HepG2 (cell line): ENCODE data around the gene IP6K1. TPM values are rescaled to one million over a fixed set of nuclear protein-coding genes. Genes with fewer than 3 reads are reported as not detected.

Source experiments
- BRD4 ChIP-seq: sonication (generic); formaldehyde crosslinking; IDR thresholded peaks from 2 replicates; pipeline ENCODE4 v1.4.0; 2020; ENCODE audit warnings: missing genetic modification reagents
- CBX5 ChIP-seq: sonication (generic); formaldehyde crosslinking; IDR thresholded peaks from 2 replicates; pipeline ENCODE4 v1.4.0; 2020; ENCODE audit warnings: missing genetic modification reagents, borderline replicate concordance
- DZIP1 ChIP-seq: sonication (generic); formaldehyde crosslinking; IDR thresholded peaks from 2 replicates; pipeline ENCODE4 v1.5.0; 2020; ENCODE audit warnings: mild to moderate bottlenecking, missing genetic modification reagents
- KIAA2018 ChIP-seq: sonication (generic); formaldehyde crosslinking; IDR thresholded peaks from 2 replicates; pipeline ENCODE4 v1.5.0; 2020; ENCODE audit warnings: mild to moderate bottlenecking, missing genetic modification reagents, borderline replicate concordance
- KLF6 ChIP-seq: IDR thresholded peaks from 2 replicates; pipeline ENCODE4 v1.8.0; 2016; ENCODE audit warnings: missing biosample characterization, missing genetic modification reagents
- MTA1 ChIP-seq: sonication (generic); formaldehyde crosslinking; IDR thresholded peaks from 2 replicates; pipeline ENCODE4 v1.4.0; 2020; ENCODE audit warnings: missing genetic modification reagents, mild to moderate bottlenecking, borderline replicate concordance
- polyA plus RNA-seq, 8 experiments: library from polyadenylated mRNA; depleted of rRNA in 3 of 8; stranded (reverse) in 7 of 8; unstranded in 1 of 8; fragments of >200 nt; fragmentation: Illumina TruSeq in 4 of 8; extraction: Trizol in 4 of 8; gene quantifications; 2 replicates each; pipeline versions ENCODE4 v1.2.1 to v1.2.3, GENCODE V29; 2011 to 2016; ENCODE audit warnings: low read depth in 4 of 8, missing spikeins in 1 of 8, mixed read lengths in 1 of 8; ENCODE audit not compliant: insufficient read depth in 1 of 8
- total RNA-seq, 5 experiments: library from RNA; depleted of rRNA; stranded (reverse); fragments of >200 nt; fragmentation: Illumina TruSeq; extraction: Trizol; gene quantifications; 2 replicates each; pipeline ENCODE4 v1.2.3, GENCODE V29; 2016; ENCODE audit warnings: low read depth in 1 of 5
- TF ChIP-seq, protein P1 (sequence below): sonication (generic); formaldehyde crosslinking; IDR thresholded peaks from 2 replicates; pipeline ENCODE4 v1.4.0; 2020; ENCODE audit warnings: missing genetic modification reagents, mild to moderate bottlenecking, borderline replicate concordance
- TF ChIP-seq, protein P2 (sequence below): sonication (generic); formaldehyde crosslinking; IDR thresholded peaks from 2 replicates; pipeline ENCODE4 v1.4.0; 2020; ENCODE audit warnings: missing genetic modification reagents, borderline replicate concordance
- TF ChIP-seq, protein P3 (sequence below): fragments of 450-650 bp; IDR thresholded peaks from 2 replicates; pipeline ENCODE4 v1.6.1; 2016

IP6K1 gene
- total and polyA plus RNA-seq, 2 of the 13 experiments (the other 11 are each of a cell fraction or from before 2014, with no cell fraction given) = 17.7 to 29.7 TPM

DNA sequence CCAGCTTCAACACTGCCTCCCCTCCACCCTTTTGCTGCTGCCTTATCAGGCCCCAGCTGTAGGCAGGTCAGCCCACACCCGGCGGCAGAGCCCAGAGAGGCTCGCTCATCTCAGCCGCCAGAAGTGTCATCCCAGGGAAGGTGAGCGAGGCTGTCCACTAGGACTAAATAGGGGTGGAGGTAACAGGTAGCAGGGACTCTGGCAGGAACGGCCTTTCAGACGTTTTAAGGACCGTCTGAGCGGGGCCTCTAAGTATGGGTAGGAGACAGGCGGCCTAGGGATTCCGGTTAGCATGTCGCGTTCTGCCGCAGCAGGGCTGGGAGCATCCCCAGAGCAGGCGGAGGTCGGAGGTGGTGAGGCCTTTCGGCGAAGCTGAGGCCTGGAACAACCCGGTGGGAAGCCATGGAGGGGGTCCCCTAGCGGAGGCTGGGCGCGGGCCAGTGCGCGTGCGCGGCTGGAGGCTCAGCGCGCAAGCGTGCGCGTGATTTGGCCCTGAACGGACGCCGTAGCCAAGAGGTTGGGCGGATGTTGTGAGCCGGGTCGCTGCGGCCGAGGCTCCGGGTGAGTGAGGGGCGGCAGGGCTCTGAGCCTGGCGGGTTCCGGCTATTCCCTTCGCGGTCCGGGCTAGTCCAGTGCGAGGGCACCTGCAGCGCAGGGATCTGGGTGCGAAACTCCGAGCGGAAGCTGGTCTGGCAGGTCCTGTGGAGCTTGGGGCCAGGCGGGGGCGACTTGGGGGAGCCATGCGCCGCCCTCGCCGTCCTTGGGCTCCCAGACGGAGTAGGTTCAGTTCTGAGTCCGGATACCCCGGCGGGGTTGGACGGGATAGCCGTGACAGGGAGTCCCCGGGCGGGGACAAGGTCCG, 97.1 kb downstream of the IP6K1 start, which contains the start of the genes MST1 and RNF123 (continued):
- TF ChIP-seq, protein P1, sequence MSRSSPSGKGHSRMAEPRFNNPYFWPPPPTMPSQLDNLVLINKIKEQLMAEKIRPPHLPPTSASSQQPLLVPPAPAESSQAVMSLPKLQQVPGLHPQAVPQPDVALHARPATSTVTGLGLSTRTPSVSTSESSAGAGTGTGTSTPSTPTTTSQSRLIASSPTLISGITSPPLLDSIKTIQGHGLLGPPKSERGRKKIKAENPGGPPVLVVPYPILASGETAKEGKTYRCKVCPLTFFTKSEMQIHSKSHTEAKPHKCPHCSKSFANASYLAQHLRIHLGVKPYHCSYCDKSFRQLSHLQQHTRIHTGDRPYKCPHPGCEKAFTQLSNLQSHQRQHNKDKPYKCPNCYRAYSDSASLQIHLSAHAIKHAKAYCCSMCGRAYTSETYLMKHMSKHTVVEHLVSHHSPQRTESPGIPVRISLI (CRISPR knock-in tag) = peak; percentile 29; the same call in 1 of the 2 replicates
- TF ChIP-seq CBX5 (CRISPR knock-in tag) (peak; percentile 59; the same call in 1 of the 2 replicates), DZIP1 (CRISPR knock-in tag) (0 out of 2 replicates have a peak, but pooled peaks have one; percentile 40), MTA1 (CRISPR knock-in tag) (no peak), KIAA2018 (CRISPR knock-in tag) (0 out of 2 replicates have a peak, but pooled peaks have one; percentile 73), BRD4 (peak; percentile 74; the same call in 1 of the 2 replicates), KLF6 (CRISPR knock-in tag) (no peak)
- TF ChIP-seq, protein P2, sequence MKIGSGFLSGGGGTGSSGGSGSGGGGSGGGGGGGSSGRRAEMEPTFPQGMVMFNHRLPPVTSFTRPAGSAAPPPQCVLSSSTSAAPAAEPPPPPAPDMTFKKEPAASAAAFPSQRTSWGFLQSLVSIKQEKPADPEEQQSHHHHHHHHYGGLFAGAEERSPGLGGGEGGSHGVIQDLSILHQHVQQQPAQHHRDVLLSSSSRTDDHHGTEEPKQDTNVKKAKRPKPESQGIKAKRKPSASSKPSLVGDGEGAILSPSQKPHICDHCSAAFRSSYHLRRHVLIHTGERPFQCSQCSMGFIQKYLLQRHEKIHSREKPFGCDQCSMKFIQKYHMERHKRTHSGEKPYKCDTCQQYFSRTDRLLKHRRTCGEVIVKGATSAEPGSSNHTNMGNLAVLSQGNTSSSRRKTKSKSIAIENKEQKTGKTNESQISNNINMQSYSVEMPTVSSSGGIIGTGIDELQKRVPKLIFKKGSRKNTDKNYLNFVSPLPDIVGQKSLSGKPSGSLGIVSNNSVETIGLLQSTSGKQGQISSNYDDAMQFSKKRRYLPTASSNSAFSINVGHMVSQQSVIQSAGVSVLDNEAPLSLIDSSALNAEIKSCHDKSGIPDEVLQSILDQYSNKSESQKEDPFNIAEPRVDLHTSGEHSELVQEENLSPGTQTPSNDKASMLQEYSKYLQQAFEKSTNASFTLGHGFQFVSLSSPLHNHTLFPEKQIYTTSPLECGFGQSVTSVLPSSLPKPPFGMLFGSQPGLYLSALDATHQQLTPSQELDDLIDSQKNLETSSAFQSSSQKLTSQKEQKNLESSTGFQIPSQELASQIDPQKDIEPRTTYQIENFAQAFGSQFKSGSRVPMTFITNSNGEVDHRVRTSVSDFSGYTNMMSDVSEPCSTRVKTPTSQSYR (CRISPR knock-in tag) = no peak
- TF ChIP-seq, protein P3, sequence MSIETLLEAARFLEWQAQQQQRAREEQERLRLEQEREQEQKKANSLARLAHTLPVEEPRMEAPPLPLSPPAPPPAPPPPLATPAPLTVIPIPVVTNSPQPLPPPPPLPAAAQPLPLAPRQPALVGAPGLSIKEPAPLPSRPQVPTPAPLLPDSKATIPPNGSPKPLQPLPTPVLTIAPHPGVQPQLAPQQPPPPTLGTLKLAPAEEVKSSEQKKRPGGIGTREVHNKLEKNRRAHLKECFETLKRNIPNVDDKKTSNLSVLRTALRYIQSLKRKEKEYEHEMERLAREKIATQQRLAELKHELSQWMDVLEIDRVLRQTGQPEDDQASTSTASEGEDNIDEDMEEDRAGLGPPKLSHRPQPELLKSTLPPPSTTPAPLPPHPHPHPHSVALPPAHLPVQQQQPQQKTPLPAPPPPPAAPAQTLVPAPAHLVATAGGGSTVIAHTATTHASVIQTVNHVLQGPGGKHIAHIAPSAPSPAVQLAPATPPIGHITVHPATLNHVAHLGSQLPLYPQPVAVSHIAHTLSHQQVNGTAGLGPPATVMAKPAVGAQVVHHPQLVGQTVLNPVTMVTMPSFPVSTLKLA = peak; percentile 30; the same call in 1 of the 2 replicates
